Nephron (organoid): Measurements from ENCODE around the gene ACVR1.

Experiments
- H3K27ac Mint-ChIP-seq, 3 experiments: 2 replicates each; pipeline ENCODE4 v1.8.0; 2020; ENCODE audit warnings: mixed read lengths in 3 of 3, mild to moderate bottlenecking in 2 of 3, moderate library complexity in 1 of 3
- H3K27me3 Mint-ChIP-seq: 2 replicates; pipeline ENCODE4 v1.8.0; 2021; ENCODE audit warnings: low read depth, mild to moderate bottlenecking, moderate library complexity, mixed read lengths
- H3K36me3 Mint-ChIP-seq: 2 replicates; pipeline ENCODE4 v1.8.0; 2020; ENCODE audit warnings: low read depth, mixed read lengths
- H3K4me1 Mint-ChIP-seq: 2 replicates; pipeline ENCODE4 v1.8.0; 2020; ENCODE audit warnings: mixed read lengths
- H3K4me3 Mint-ChIP-seq, 3 experiments: 2 replicates each; pipeline ENCODE4 v1.8.0; 2020; ENCODE audit warnings: mild to moderate bottlenecking in 3 of 3, mixed read lengths in 3 of 3, moderate library complexity in 2 of 3
- H3K9me3 Mint-ChIP-seq: 2 replicates; pipeline ENCODE4 v1.8.0; 2020; ENCODE audit warnings: mixed read lengths
- CTCF ChIP-seq, 3 experiments: fragments of 200-600 bp; sonication (generic); IDR thresholded peaks; one replicate each; pipeline ENCODE4 v1.5.0; 2021; ENCODE audit warnings: antibody characterized with exemption in 3 of 3; ENCODE audit not compliant: unreplicated experiment in 3 of 3

Gene ACVR1

GRCh38 chr2:157838442-157839161, 37.5 kb downstream of the ACVR1 start:
- H3K36me3 Mint-ChIP-seq = peaks cover 8% of the 10 kb centered on the region
- peak overlapping the region; percentile 52 to 80 (median 74) for H3K4me3 Mint-ChIP-seq
- no peak for TF ChIP-seq CTCF (IDR thresholded peaks at IDR 0.05; ENCODE audit: unreplicated experiment in 3 of 3)
- peaks cover 80% of the 10 kb centered on the region for H3K4me1 Mint-ChIP-seq
- H3K27ac Mint-ChIP-seq = peak overlapping the region; percentile 96 to 99 (median 97)
- H3K27me3 Mint-ChIP-seq = no peaks in the 10 kb centered on the region
- H3K9me3 Mint-ChIP-seq = no peaks in the 10 kb centered on the region

- peaks cover 8% of the 10 kb centered on the region for H3K36me3 Mint-ChIP-seq
These were observed 38.2 kb downstream of the ACVR1 start for GRCh38 chr2:157837851-157838441.

GRCh38 chr2:157836531-157836930, 39.6 kb downstream of the ACVR1 start:
- no peak overlapping the region for H3K4me3 Mint-ChIP-seq
- H3K27me3 Mint-ChIP-seq = no peaks in the 10 kb centered on the region
- TF ChIP-seq CTCF (IDR thresholded peaks at IDR 0.05; ENCODE audit: unreplicated experiment in 3 of 3) = no peak
- no peaks in the 10 kb centered on the region for H3K9me3 Mint-ChIP-seq
- peaks cover 8% of the 10 kb centered on the region for H3K36me3 Mint-ChIP-seq
- H3K4me1 Mint-ChIP-seq = peaks cover 71% of the 10 kb centered on the region
- H3K27ac Mint-ChIP-seq = peak overlapping the region; percentile 81 to 97 (median 96)

More at GRCh38 chr2:157837851-157838441, 38.2 kb downstream of the ACVR1 start:
- H3K4me3 Mint-ChIP-seq = peak overlapping the region; percentile 52 to 80 (median 74)
- no peak for TF ChIP-seq CTCF (IDR thresholded peaks at IDR 0.05; ENCODE audit: unreplicated experiment in 3 of 3)
- peak overlapping the region; percentile 96 to 99 (median 97) for H3K27ac Mint-ChIP-seq
- H3K9me3 Mint-ChIP-seq = no peaks in the 10 kb centered on the region
- peaks cover 74% of the 10 kb centered on the region for H3K4me1 Mint-ChIP-seq
- H3K27me3 Mint-ChIP-seq = no peaks in the 10 kb centered on the region

- Mint-ChIP-seq H3K4me3 (no peak overlapping the region), H3K9me3 (no peaks in the 10 kb centered on the region), H3K27me3 (no peaks in the 10 kb centered on the region), H3K4me1 (peaks cover 71% of the 10 kb centered on the region), H3K36me3 (peaks cover 8% of the 10 kb centered on the region), H3K27ac (peak overlapping the region in 2 of 3 experiments; percentile 96 to 97)
- no peak for TF ChIP-seq CTCF (IDR thresholded peaks at IDR 0.05; ENCODE audit: unreplicated experiment in 3 of 3)
These were observed 40.7 kb downstream of the ACVR1 start for GRCh38 chr2:157835425-157835824.

- no peak for TF ChIP-seq CTCF (IDR thresholded peaks at IDR 0.05; ENCODE audit: unreplicated experiment in 3 of 3)
- H3K36me3 Mint-ChIP-seq = peaks cover 8% of the 10 kb centered on the region
These were observed 41.1 kb downstream of the ACVR1 start for GRCh38 chr2:157835006-157835405.

More at GRCh38 chr2:157835006-157835405, 41.1 kb downstream of the ACVR1 start:
- peaks cover 70% of the 10 kb centered on the region for H3K4me1 Mint-ChIP-seq
- no peaks in the 10 kb centered on the region for H3K9me3 Mint-ChIP-seq
- no peaks in the 10 kb centered on the region for H3K27me3 Mint-ChIP-seq
- H3K27ac Mint-ChIP-seq = no peak overlapping the region
- H3K4me3 Mint-ChIP-seq = no peak overlapping the region
